BLaER1 treated with 17β-estradiol and CSF1 and Interleukin-3, amounts not matched to agents 10 nM and 100 nM (cell line): ENCODE measurements around the gene ICOS.
"Not testable (repeated sequence)": the region's sequence is repeated elsewhere in the genome, so short reads cannot be mapped to it uniquely, and the experiment has no call there.

Experiments used
- H3K27ac ChIP-seq, 11 experiments: shearing (Covaris generic); formaldehyde crosslinking; 2 replicates each; pipeline ENCODE4 v1.8.1; 2022
- H3K27me3 ChIP-seq, 11 experiments: shearing (Covaris generic); formaldehyde crosslinking; 2 replicates each; pipeline ENCODE4 v1.8.1; 2022
- H3K36me3 ChIP-seq, 11 experiments: shearing (Covaris generic); formaldehyde crosslinking; 2 replicates each; pipeline ENCODE4 v1.8.1; 2022
- H3K4me1 ChIP-seq, 10 experiments: shearing (Covaris generic); formaldehyde crosslinking; 2 replicates each; pipeline ENCODE4 v1.8.1; 2022
- H3K4me2 ChIP-seq, 11 experiments: shearing (Covaris generic); formaldehyde crosslinking; 2 replicates each; pipeline ENCODE4 v1.8.1; 2022
- H3K4me3 ChIP-seq, 10 experiments: shearing (Covaris generic); formaldehyde crosslinking; 2 replicates each; pipeline ENCODE4 v1.8.1; 2022
- H3K9ac ChIP-seq, 11 experiments: shearing (Covaris generic); formaldehyde crosslinking; 2 replicates each; pipeline ENCODE4 v1.8.1; 2022
- H3K9me3 ChIP-seq, 11 experiments: shearing (Covaris generic); formaldehyde crosslinking; replicated peaks in 1 of 11; 2 replicates each; pipeline ENCODE4 v1.8.1; 2022
- H4K20me1 ChIP-seq, 11 experiments: shearing (Covaris generic); formaldehyde crosslinking; 2 replicates each; pipeline ENCODE4 v1.8.1; 2022
- Cebpa-rat ChIP-seq, 11 experiments: shearing (Covaris generic); IDR thresholded peaks; 2 replicates each; pipeline ENCODE4 v1.8.1; 2022

The ICOS gene

GRCh38 chr2:203948733-203949132 lies 12.2 kb downstream of the ICOS start:
- H3K27ac ChIP-seq: no peak overlapping the region
- H3K36me3 ChIP-seq: no peaks in the 10 kb centered on the region
- peaks cover 0 to 7% (median 6%) of the 10 kb centered on the region in 11 experiments; a peak in 10 of 22 replicates for H3K9me3 ChIP-seq
- H3K4me2 ChIP-seq: peak overlapping the region in 2 of 11 experiments; percentile 18 to 35; a peak in 3 of 22 replicates
- H3K4me3 ChIP-seq: no peak overlapping the region
- peaks cover 10 to 33% (median 15%) of the 10 kb centered on the region in 10 experiments for H3K4me1 ChIP-seq
- no peak for TF ChIP-seq Cebpa-rat (IDR thresholded peaks at IDR 0.05)
- no peaks in the 10 kb centered on the region for H4K20me1 ChIP-seq
- H3K9ac ChIP-seq: no peak overlapping the region
- no peaks in the 10 kb centered on the region for H3K27me3 ChIP-seq

- Histone ChIP-seq H3K9ac (no peak overlapping the region), H4K20me1 (no peaks in the 10 kb centered on the region), H3K4me2 (peak overlapping the region in 2 of 11 experiments; percentile 18 to 35; a peak in 4 of 22 replicates), H3K27ac (no peak overlapping the region), H3K9me3 (peaks cover 0 to 2% (median under 1%) of the 10 kb centered on the region in 11 experiments; a peak in 8 of 22 replicates), H3K36me3 (no peaks in the 10 kb centered on the region), H3K4me3 (no peak overlapping the region), H3K4me1 (peaks cover 10 to 33% (median 15%) of the 10 kb centered on the region in 10 experiments), H3K27me3 (no peaks in the 10 kb centered on the region)
- TF ChIP-seq Cebpa-rat (IDR thresholded peaks at IDR 0.05): no peak
Measured at GRCh38 chr2:203949228-203949627, 12.7 kb downstream of the ICOS start.

- no peak for TF ChIP-seq Cebpa-rat (IDR thresholded peaks at IDR 0.05)
- peak overlapping the region; percentile 31 to 80 (median 53) for H3K4me2 ChIP-seq
- no peaks in the 10 kb centered on the region for H3K36me3 ChIP-seq
- H3K4me3 ChIP-seq: peak overlapping the region in 1 of 10 experiments; percentile 6; a peak in 1 of 20 replicates
- no peaks in the 10 kb centered on the region for H3K9me3 ChIP-seq
- peaks cover 10 to 33% (median 15%) of the 10 kb centered on the region in 10 experiments for H3K4me1 ChIP-seq
- no peaks in the 10 kb centered on the region for H4K20me1 ChIP-seq
- no peaks in the 10 kb centered on the region for H3K27me3 ChIP-seq
- no peak overlapping the region for H3K27ac ChIP-seq
- H3K9ac ChIP-seq: no peak overlapping the region
Measured at GRCh38 chr2:203951366-203951902, 14.9 kb downstream of the ICOS start.

- H3K4me1 ChIP-seq: no peaks in the 10 kb centered on the region
- TF ChIP-seq Cebpa-rat (IDR thresholded peaks at IDR 0.05): no peak
- no peaks in the 10 kb centered on the region for H3K36me3 ChIP-seq
- H3K27me3 ChIP-seq: no peaks in the 10 kb centered on the region
- no peaks in the 10 kb centered on the region for H3K9me3 ChIP-seq
- H3K27ac ChIP-seq: no peak overlapping the region
- no peak overlapping the region for H3K9ac ChIP-seq
- no peak overlapping the region for H3K4me2 ChIP-seq
- no peak overlapping the region for H3K4me3 ChIP-seq
- H4K20me1 ChIP-seq: no peaks in the 10 kb centered on the region
Measured at GRCh38 chr2:203959265-203959664, 22.7 kb downstream of the ICOS start.

- Histone ChIP-seq H3K36me3 (no peaks in the 10 kb centered on the region), H3K27me3 (no peaks in the 10 kb centered on the region), H3K4me3 (no peak overlapping the region), H4K20me1 (no peaks in the 10 kb centered on the region), H3K4me2 (no peak overlapping the region), H3K4me1 (no peaks in the 10 kb centered on the region), H3K9me3 (no peaks in the 10 kb centered on the region), H3K9ac (no peak overlapping the region), H3K27ac (no peak overlapping the region)
- no peak for TF ChIP-seq Cebpa-rat (IDR thresholded peaks at IDR 0.05)
Measured at GRCh38 chr2:203959672-203960071, 23.1 kb downstream of the ICOS start.

GRCh38 chr2:203960811-203961210 lies 24.2 kb downstream of the ICOS start:
- H3K27me3 ChIP-seq: no peaks in the 10 kb centered on the region
- TF ChIP-seq Cebpa-rat (IDR thresholded peaks at IDR 0.05): no peak
- H3K9ac ChIP-seq: no peak overlapping the region
- no peak overlapping the region for H3K27ac ChIP-seq
- no peak overlapping the region for H3K4me2 ChIP-seq
- H3K4me1 ChIP-seq: no peaks in the 10 kb centered on the region
- H3K9me3 ChIP-seq: no peaks in the 10 kb centered on the region
- no peaks in the 10 kb centered on the region for H3K36me3 ChIP-seq
- no peak overlapping the region for H3K4me3 ChIP-seq
- no peaks in the 10 kb centered on the region for H4K20me1 ChIP-seq

GRCh38 chr2:203965190-203965589 lies 28.6 kb downstream of the ICOS start:
- not testable (repeated sequence) for H3K4me3 ChIP-seq, H3K4me1 ChIP-seq, H3K9ac ChIP-seq, H3K27ac ChIP-seq, H3K27me3 ChIP-seq, H3K9me3 ChIP-seq, H3K4me2 ChIP-seq, H3K36me3 ChIP-seq, H4K20me1 ChIP-seq

- H3K4me1 ChIP-seq: no peaks in the 10 kb centered on the region
- no peak for TF ChIP-seq Cebpa-rat (IDR thresholded peaks at IDR 0.05)
- no peaks in the 10 kb centered on the region for H3K36me3 ChIP-seq
- H3K27ac ChIP-seq: no peak overlapping the region
- H3K4me3 ChIP-seq: no peak overlapping the region
- no peaks in the 10 kb centered on the region for H3K9me3 ChIP-seq
- no peak overlapping the region for H3K9ac ChIP-seq
- H3K27me3 ChIP-seq: no peaks in the 10 kb centered on the region
- no peak overlapping the region for H3K4me2 ChIP-seq
- H4K20me1 ChIP-seq: no peaks in the 10 kb centered on the region
Measured at GRCh38 chr2:203971251-203971650, 34.7 kb downstream of the ICOS start.

GRCh38 chr2:203972066-203972465 lies 35.5 kb downstream of the ICOS start:
- no peaks in the 10 kb centered on the region for H4K20me1 ChIP-seq
- H3K4me1 ChIP-seq: no peaks in the 10 kb centered on the region
- no peaks in the 10 kb centered on the region for H3K27me3 ChIP-seq
- TF ChIP-seq Cebpa-rat (IDR thresholded peaks at IDR 0.05): no peak
- no peaks in the 10 kb centered on the region for H3K36me3 ChIP-seq
- no peak overlapping the region for H3K27ac ChIP-seq
- H3K9ac ChIP-seq: no peak overlapping the region
- H3K4me2 ChIP-seq: no peak overlapping the region
- no peaks in the 10 kb centered on the region for H3K9me3 ChIP-seq
- no peak overlapping the region for H3K4me3 ChIP-seq

GRCh38 chr2:203973000-203973399 lies 36.4 kb downstream of the ICOS start:
- no peak overlapping the region for H3K27ac ChIP-seq
- no peak for TF ChIP-seq Cebpa-rat (IDR thresholded peaks at IDR 0.05)
- H3K4me1 ChIP-seq: no peaks in the 10 kb centered on the region
- H3K4me3 ChIP-seq: no peak overlapping the region
- no peak overlapping the region for H3K9ac ChIP-seq
- H3K4me2 ChIP-seq: no peak overlapping the region
- no peaks in the 10 kb centered on the region for H3K36me3 ChIP-seq
- H4K20me1 ChIP-seq: no peaks in the 10 kb centered on the region
- H3K27me3 ChIP-seq: no peaks in the 10 kb centered on the region
- no peaks in the 10 kb centered on the region for H3K9me3 ChIP-seq
